Measurements from ENCODE around the gene SETBP1. TPM values are rescaled to one million over a fixed set of nuclear protein-coding genes. Genes with fewer than 3 reads are reported as not detected.

SETBP1 gene
- total RNA-seq, 1 experiment from 2014 or later: 9.6 TPM

DNA sequence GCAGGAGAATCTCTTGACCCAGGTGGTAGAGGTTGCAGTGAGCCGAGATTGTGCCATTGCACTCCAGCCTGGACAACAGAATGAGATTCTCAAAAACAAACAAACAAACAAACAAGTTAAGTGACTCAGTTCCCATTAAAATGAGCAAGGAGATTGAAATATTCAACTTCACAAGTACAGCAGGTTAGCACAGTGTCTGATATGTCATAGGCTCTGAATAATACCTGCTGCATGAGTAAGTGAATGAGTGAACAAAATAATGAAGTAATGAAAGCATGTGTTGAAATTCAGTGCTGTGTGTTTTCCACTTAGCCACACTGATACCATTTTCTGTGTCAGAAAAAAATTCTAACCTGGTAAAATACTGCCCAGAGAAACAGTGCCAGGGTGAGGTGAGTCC is 41.9 kb upstream of the SETBP1 start:
- H3K27me3 Mint-ChIP-seq (ENCODE audit: low read depth): no peaks in the 10 kb centered on the region; the same call in 1 of the 2 replicates
- TF ChIP-seq, protein P1, sequence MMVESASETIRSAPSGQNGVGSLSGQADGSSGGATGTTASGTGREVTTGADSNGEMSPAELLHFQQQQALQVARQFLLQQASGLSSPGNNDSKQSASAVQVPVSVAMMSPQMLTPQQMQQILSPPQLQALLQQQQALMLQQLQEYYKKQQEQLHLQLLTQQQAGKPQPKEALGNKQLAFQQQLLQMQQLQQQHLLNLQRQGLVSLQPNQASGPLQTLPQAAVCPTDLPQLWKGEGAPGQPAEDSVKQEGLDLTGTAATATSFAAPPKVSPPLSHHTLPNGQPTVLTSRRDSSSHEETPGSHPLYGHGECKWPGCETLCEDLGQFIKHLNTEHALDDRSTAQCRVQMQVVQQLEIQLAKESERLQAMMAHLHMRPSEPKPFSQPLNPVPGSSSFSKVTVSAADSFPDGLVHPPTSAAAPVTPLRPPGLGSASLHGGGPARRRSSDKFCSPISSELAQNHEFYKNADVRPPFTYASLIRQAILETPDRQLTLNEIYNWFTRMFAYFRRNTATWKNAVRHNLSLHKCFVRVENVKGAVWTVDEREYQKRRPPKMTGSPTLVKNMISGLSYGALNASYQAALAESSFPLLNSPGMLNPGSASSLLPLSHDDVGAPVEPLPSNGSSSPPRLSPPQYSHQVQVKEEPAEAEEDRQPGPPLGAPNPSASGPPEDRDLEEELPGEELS (CRISPR knock-in tag; IDR thresholded peaks at IDR 0.05): no peak
- TF ChIP-seq TEAD1 (CRISPR knock-in tag; IDR thresholded peaks at IDR 0.05) (no peak), CREM (CRISPR knock-in tag; IDR thresholded peaks at IDR 0.05) (no peak), ESRRA (CRISPR knock-in tag; IDR thresholded peaks at IDR 0.05; ENCODE audit: borderline replicate concordance) (no peak), ZNF121 (CRISPR knock-in tag; IDR thresholded peaks at IDR 0.05) (no peak)
- TF ChIP-seq, protein P2, sequence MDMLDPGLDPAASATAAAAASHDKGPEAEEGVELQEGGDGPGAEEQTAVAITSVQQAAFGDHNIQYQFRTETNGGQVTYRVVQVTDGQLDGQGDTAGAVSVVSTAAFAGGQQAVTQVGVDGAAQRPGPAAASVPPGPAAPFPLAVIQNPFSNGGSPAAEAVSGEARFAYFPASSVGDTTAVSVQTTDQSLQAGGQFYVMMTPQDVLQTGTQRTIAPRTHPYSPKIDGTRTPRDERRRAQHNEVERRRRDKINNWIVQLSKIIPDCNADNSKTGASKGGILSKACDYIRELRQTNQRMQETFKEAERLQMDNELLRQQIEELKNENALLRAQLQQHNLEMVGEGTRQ (CRISPR knock-in tag; IDR thresholded peaks at IDR 0.05): no peak
- H3K4me1 Mint-ChIP-seq: peaks cover 5% of the 10 kb centered on the region; the same call in 1 of the 2 replicates
- CTCF ChIA-PET: no interaction called here
- no peak overlapping the region for H3K27ac Mint-ChIP-seq
- H3K9me3 Mint-ChIP-seq: no peaks in the 10 kb centered on the region
- POLR2A ChIA-PET: no interaction called here
- no peak for DNase-seq (ENCODE audit: low spot score)
- no peak overlapping the region for H3K4me3 Mint-ChIP-seq
- H3K36me3 Mint-ChIP-seq: no peaks in the 10 kb centered on the region
- ATAC-seq: no peak

DNA sequence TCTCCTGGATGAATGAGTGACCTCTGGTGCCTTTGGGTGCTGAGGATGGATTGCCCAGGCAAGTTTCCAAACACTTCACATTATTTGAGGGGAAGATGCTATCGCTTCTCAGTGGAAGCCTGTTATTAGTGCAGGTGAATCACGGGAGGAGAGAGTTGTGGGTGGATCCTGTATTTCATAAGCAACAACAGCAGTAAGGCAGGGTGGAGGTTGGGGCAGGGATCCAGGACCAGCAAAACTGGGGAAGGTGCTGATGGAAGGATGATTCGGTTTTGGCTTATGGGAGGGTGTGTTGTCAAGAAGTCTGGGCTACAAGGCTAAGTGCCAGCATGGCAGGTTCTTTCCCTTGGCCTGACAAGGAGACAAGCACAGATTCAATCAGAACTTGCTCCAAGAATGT is 37.7 kb upstream of the SETBP1 start:
- POLR2A ChIA-PET: no interaction called here
- Mint-ChIP-seq H3K36me3 (no peaks in the 10 kb centered on the region), H3K4me3 (no peak overlapping the region), H3K27ac (no peak overlapping the region), H3K9me3 (0 out of 2 replicates have a peak, but pooled peaks cover 2% of the 10 kb centered on the region), H3K27me3 (ENCODE audit: low read depth) (no peaks in the 10 kb centered on the region), H3K4me1 (no peaks in the 10 kb centered on the region)
- CTCF ChIA-PET: no interaction called here
- DNase-seq (ENCODE audit: low spot score): no peak
- no peak for ATAC-seq
- TF ChIP-seq ESRRA (CRISPR knock-in tag; IDR thresholded peaks at IDR 0.05; ENCODE audit: borderline replicate concordance): no peak
- no peak for TF ChIP-seq TEAD4 (CRISPR knock-in tag; IDR thresholded peaks at IDR 0.05)
- no peak for TF ChIP-seq TP53 (CRISPR knock-in tag; IDR thresholded peaks at IDR 0.05)
- TF ChIP-seq ZNF416 (CRISPR knock-in tag; IDR thresholded peaks at IDR 0.05): no peak
- TF ChIP-seq, protein P3, sequence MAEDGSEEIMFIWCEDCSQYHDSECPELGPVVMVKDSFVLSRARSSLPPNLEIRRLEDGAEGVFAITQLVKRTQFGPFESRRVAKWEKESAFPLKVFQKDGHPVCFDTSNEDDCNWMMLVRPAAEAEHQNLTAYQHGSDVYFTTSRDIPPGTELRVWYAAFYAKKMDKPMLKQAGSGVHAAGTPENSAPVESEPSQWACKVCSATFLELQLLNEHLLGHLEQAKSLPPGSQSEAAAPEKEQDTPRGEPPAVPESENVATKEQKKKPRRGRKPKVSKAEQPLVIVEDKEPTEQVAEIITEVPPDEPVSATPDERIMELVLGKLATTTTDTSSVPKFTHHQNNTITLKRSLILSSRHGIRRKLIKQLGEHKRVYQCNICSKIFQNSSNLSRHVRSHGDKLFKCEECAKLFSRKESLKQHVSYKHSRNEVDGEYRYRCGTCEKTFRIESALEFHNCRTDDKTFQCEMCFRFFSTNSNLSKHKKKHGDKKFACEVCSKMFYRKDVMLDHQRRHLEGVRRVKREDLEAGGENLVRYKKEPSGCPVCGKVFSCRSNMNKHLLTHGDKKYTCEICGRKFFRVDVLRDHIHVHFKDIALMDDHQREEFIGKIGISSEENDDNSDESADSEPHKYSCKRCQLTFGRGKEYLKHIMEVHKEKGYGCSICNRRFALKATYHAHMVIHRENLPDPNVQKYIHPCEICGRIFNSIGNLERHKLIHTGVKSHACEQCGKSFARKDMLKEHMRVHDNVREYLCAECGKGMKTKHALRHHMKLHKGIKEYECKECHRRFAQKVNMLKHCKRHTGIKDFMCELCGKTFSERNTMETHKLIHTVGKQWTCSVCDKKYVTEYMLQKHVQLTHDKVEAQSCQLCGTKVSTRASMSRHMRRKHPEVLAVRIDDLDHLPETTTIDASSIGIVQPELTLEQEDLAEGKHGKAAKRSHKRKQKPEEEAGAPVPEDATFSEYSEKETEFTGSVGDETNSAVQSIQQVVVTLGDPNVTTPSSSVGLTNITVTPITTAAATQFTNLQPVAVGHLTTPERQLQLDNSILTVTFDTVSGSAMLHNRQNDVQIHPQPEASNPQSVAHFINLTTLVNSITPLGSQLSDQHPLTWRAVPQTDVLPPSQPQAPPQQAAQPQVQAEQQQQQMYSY (CRISPR knock-in tag; IDR thresholded peaks at IDR 0.05): no peak
- TF ChIP-seq, protein P4, sequence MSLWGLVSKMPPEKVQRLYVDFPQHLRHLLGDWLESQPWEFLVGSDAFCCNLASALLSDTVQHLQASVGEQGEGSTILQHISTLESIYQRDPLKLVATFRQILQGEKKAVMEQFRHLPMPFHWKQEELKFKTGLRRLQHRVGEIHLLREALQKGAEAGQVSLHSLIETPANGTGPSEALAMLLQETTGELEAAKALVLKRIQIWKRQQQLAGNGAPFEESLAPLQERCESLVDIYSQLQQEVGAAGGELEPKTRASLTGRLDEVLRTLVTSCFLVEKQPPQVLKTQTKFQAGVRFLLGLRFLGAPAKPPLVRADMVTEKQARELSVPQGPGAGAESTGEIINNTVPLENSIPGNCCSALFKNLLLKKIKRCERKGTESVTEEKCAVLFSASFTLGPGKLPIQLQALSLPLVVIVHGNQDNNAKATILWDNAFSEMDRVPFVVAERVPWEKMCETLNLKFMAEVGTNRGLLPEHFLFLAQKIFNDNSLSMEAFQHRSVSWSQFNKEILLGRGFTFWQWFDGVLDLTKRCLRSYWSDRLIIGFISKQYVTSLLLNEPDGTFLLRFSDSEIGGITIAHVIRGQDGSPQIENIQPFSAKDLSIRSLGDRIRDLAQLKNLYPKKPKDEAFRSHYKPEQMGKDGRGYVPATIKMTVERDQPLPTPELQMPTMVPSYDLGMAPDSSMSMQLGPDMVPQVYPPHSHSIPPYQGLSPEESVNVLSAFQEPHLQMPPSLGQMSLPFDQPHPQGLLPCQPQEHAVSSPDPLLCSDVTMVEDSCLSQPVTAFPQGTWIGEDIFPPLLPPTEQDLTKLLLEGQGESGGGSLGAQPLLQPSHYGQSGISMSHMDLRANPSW (CRISPR knock-in tag; conservative IDR thresholded peaks at IDR 0.05; ENCODE audit: low read depth): no peak
- TF ChIP-seq, protein P5, sequence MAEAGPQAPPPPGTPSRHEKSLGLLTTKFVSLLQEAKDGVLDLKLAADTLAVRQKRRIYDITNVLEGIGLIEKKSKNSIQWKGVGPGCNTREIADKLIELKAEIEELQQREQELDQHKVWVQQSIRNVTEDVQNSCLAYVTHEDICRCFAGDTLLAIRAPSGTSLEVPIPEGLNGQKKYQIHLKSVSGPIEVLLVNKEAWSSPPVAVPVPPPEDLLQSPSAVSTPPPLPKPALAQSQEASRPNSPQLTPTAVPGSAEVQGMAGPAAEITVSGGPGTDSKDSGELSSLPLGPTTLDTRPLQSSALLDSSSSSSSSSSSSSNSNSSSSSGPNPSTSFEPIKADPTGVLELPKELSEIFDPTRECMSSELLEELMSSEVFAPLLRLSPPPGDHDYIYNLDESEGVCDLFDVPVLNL (CRISPR knock-in tag; IDR thresholded peaks at IDR 0.05; ENCODE audit: borderline replicate concordance, low read depth): no peak
- TF ChIP-seq NR2C2 (CRISPR knock-in tag; IDR thresholded peaks at IDR 0.05): no peak
- no peak for TF ChIP-seq SMAD4 (CRISPR knock-in tag; IDR thresholded peaks at IDR 0.05)
- no peak for TF ChIP-seq RELA (CRISPR knock-in tag; IDR thresholded peaks at IDR 0.05; ENCODE audit: borderline replicate concordance)
- no peak for TF ChIP-seq CREM (CRISPR knock-in tag; IDR thresholded peaks at IDR 0.05)
- TF ChIP-seq TCF7 (CRISPR knock-in tag; IDR thresholded peaks at IDR 0.05; ENCODE audit: low read depth): no peak
